HFFc6 (cell line): ENCODE data around the gene PHF5A. TPM values are rescaled to one million over a fixed set of nuclear protein-coding genes. Genes with fewer than 3 reads are reported as not detected.

Experiments
- DNase-seq: peaks from one replicate; pipeline ENCODE4 v3.0.0-alpha.2; 2018
- H3K27ac Mint-ChIP-seq: 2 replicates; pipeline ENCODE4 v1.8.0; 2020; ENCODE audit warnings: mild to moderate bottlenecking, mixed read lengths
- H3K27me3 Mint-ChIP-seq: 2 replicates; pipeline ENCODE4 v1.8.0; 2021; ENCODE audit warnings: mild to moderate bottlenecking, moderate library complexity, mixed read lengths; ENCODE audit not compliant: insufficient read depth
- H3K36me3 Mint-ChIP-seq: 2 replicates; pipeline ENCODE4 v1.8.0; 2021; ENCODE audit warnings: low read depth, mixed read lengths
- H3K4me1 Mint-ChIP-seq: 2 replicates; pipeline ENCODE4 v1.8.0; 2020; ENCODE audit warnings: low read depth, mixed read lengths
- H3K4me3 Mint-ChIP-seq: 2 replicates; pipeline ENCODE4 v1.8.0; 2020; ENCODE audit warnings: mild to moderate bottlenecking, moderate library complexity, mixed read lengths
- H3K9me3 Mint-ChIP-seq: 2 replicates; pipeline ENCODE4 v1.8.0; 2020; ENCODE audit warnings: mild to moderate bottlenecking, mixed read lengths
- CTCF ChIP-seq: fragments of 200-600 bp; sonication (generic); IDR thresholded peaks from 2 replicates; pipeline ENCODE4 v1.5.0; 2021; ENCODE audit warnings: antibody characterized with exemption, mild to moderate bottlenecking
- total RNA-seq, 6 experiments: library from RNA; stranded (reverse); fragmentation: NEBNext Ultra II Directional; extraction: Animal tissue kit (Norgen Biotek cat#: 25700); gene quantifications; 2 replicates in 1 of 6; 3 replicates in 5 of 6; pipeline ENCODE4 v1.2.3, GENCODE V29; 2021

Gene PHF5A
- total RNA-seq, 6 experiments from 2014 or later: 40.0 to 58.4 (median 55.3) TPM

GRCh38 chr22:41498303-41498835, 29.9 kb upstream of the PHF5A start:
- no peak for DNase-seq
- Mint-ChIP-seq H3K9me3 (no peaks in the 10 kb centered on the region), H3K27me3 (no peaks in the 10 kb centered on the region; the same call in 1 of the 2 replicates), H3K27ac (no peak overlapping the region), H3K4me1 (peaks cover 7% of the 10 kb centered on the region), H3K4me3 (no peak overlapping the region), H3K36me3 (no peaks in the 10 kb centered on the region; the same call in 1 of the 2 replicates)
- TF ChIP-seq CTCF: no peak

- no peak for TF ChIP-seq CTCF
- Mint-ChIP-seq H3K27ac (no peak overlapping the region), H3K9me3 (no peaks in the 10 kb centered on the region), H3K4me3 (no peak overlapping the region), H3K27me3 (no peaks in the 10 kb centered on the region), H3K36me3 (peaks cover 6% of the 10 kb centered on the region; the same call in 1 of the 2 replicates), H3K4me1 (peaks cover 26% of the 10 kb centered on the region)
- no peak for DNase-seq
Observed at GRCh38 chr22:41491374-41492100, 23.0 kb upstream of the PHF5A start.

- no peaks in the 10 kb centered on the region for H3K9me3 Mint-ChIP-seq
- H3K27ac Mint-ChIP-seq: no peak overlapping the region
- DNase-seq: no peak
- H3K4me1 Mint-ChIP-seq: peaks cover 30% of the 10 kb centered on the region
- H3K27me3 Mint-ChIP-seq: no peaks in the 10 kb centered on the region
- peaks cover 6% of the 10 kb centered on the region for H3K36me3 Mint-ChIP-seq
- no peak overlapping the region for H3K4me3 Mint-ChIP-seq
- TF ChIP-seq CTCF: no peak
Observed at GRCh38 chr22:41488596-41489385, 20.3 kb upstream of the PHF5A start.

- Mint-ChIP-seq H3K4me1 (peaks cover 37% of the 10 kb centered on the region), H3K27me3 (no peaks in the 10 kb centered on the region), H3K27ac (no peak overlapping the region), H3K36me3 (peaks cover 6% of the 10 kb centered on the region), H3K9me3 (no peaks in the 10 kb centered on the region), H3K4me3 (no peak overlapping the region)
- TF ChIP-seq CTCF: no peak
- DNase-seq: no peak
Observed at GRCh38 chr22:41488076-41488475, 19.6 kb upstream of the PHF5A start.

GRCh38 chr22:41487037-41487935, 18.8 kb upstream of the PHF5A start:
- Mint-ChIP-seq H3K27ac (peak overlapping the region; percentile 1; the same call in 1 of the 2 replicates), H3K4me3 (no peak overlapping the region), H3K9me3 (no peaks in the 10 kb centered on the region), H3K27me3 (no peaks in the 10 kb centered on the region), H3K4me1 (peaks cover 45% of the 10 kb centered on the region), H3K36me3 (peaks cover 6% of the 10 kb centered on the region)
- no peak for TF ChIP-seq CTCF
- no peak for DNase-seq
